ENCODE data around the gene PRSS21.

PRSS21 gene

GRCh38 chr16:2860826-2861567, 44.0 kb downstream of the PRSS21 start:
- in situ Hi-C loops (cut with MboI; ENCODE audit: low sequenced_read_pairs) = no loop called here

GRCh38 chr16:2865651-2866050, 48.6 kb downstream of the PRSS21 start:
- in situ Hi-C loops (cut with MboI; ENCODE audit: low sequenced_read_pairs) = no loop called here

DNA sequence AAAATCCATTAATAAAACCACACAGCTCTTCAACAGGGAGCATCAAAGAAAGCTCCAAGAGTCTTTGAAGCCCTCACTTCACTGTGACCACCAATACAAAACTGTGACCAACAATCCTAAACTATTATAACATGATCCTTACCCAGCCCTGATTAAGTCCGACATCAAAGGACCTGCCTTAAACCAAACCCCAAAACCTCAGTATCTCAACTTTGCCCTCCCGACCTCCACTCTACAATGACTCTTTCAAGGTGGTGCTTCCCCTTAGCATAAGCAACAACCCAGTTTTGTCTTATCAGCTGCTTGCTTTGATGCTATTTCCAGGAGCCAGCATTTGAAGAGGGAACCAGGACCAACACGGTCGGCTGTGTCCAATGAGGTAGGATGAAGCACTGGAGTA, 49.4 kb downstream of the PRSS21 start:
- in situ Hi-C loops (cut with MboI; ENCODE audit: low sequenced_read_pairs) = no loop called here

DNA sequence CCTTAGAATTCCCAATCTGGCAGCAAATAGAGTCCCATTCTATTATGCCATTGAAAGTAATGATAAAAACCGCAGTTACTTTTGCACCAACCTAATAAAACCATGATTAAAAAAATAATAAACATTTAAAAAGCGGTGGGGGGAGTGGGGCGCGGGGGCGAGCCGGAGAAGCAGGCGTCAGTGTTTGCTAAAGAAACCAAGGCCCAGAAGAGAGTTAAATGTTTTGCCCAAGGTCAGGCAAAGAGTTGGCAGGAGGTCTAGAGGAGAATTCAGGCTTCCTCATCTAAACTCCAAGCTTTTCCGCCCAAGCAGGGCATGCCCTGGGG, 50.6 kb downstream of the PRSS21 start:
- in situ Hi-C loops (cut with MboI; ENCODE audit: low sequenced_read_pairs) = no loop called here

DNA sequence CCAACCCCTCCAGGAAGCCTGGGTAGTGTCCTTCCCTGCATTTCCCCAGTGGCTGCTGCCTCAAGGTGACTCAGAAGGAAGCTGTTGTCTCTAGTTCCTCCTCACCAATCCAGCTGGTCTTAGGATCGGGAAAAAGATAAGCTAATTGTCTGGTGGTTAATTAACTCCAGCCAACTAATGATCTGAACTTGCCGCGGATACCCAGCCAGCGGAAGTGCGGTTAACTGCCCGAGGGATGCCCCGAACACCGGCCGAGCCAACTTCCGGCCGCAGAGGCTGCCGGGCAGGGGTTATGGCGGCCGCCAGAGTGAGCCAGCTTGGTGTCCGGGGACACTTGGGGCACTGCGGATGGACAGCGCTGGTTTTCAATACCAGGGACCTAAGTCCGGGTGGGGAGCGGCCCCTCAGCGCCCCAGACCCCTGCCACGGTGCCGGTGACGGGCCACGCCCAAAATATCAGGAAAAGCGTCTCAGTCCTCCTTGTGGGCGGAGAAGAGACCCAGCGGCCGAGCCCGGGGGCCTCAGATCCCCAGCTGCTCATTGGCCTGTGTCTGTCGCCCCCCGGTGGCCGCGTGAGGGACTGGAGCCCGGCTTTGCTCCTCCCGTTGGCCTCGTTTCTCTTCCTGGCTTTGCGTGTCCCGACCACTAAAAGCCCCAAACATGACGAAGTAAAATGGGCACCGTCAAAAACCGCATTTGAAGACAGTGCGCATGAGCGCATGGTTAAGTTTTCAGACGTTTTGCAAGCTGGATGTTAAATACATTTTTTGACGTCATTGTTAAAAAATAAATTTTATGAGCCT, 51.2 kb downstream of the PRSS21 start:
- in situ Hi-C loops (cut with MboI; ENCODE audit: low sequenced_read_pairs) = no loop called here
